Measurements from ENCODE around the gene SEMA6C.
"Not testable (repeated sequence)": the region's sequence is repeated elsewhere in the genome, so short reads cannot be mapped to it uniquely, and the experiment has no call there.

SEMA6C gene

DNA sequence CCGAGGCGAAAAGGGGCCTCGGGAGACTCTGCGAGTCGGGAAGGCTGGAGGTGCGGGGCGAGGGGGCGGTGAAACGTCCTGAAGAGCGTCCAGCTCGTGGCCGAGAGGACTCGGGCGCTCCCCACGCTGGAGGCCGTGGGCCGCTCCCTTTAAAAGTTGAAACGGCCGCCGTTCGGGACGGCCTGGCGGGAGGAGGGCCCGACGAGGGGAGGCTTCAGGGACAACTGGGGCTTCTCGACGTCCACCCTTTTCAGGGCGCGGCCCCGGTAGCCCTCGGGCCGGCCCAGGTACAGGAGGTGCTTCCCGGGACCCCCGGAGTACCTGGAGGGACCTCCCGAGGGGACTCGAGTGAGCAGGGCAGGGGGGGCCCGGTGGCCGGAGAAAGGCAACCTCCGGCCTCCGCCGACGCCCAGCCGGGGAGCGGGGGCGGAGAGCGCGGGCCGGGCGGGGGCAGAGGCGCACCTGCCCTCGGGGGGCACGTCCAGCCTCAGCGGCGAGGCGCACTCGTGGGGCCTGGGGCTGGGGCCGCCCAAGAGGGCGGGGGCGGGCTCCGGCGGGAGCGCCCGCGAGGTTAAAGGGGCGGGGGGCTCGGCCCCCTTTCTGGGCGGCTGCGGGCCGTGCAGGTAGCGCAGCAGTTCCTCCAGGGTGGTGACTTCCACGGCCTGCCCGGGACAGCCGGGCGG lies 14.0 kb downstream of the SEMA6C start:
- DNase-seq, result no peak

- DNase-seq, result peak in 2 of 58 donors; percentile 7 to 12
These were observed 14.6 kb downstream of the SEMA6C start for GRCh38 chr1:151131701-151132334.

GRCh38 chr1:151130987-151131586 lies 15.3 kb downstream of the SEMA6C start:
- DNase-seq, result peak in 55 of 58 donors; percentile 21 to 90 (median 60)

DNA sequence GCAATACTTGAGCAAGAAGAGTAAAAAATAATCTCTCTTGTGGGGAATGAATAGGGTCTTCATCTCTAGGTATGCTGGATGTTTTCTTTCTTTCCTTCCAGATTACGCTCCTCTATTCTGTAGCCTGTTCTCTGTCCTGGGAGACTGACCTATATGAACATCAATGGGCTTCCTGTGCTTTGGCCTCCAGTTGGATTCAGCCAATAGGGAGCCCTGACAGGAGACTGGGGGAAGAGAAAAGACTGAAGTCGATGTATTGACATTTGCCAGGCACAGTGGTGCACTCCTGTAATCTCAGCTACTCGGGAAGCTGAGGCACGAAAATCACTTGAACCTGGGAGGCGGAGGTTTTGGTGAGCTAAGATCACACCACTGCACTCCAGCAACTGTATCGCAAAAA lies 17.6 kb downstream of the SEMA6C start:
- DNase-seq, result no peak

- DNase-seq, result no peak
These were observed 21.5 kb downstream of the SEMA6C start for GRCh38 chr1:151124763-151125403.

GRCh38 chr1:151113877-151114276 lies 32.6 kb downstream of the SEMA6C start:
- no peak for DNase-seq

GRCh38 chr1:151108331-151108730 lies 38.1 kb downstream of the SEMA6C start:
- DNase-seq, result no peak

DNA sequence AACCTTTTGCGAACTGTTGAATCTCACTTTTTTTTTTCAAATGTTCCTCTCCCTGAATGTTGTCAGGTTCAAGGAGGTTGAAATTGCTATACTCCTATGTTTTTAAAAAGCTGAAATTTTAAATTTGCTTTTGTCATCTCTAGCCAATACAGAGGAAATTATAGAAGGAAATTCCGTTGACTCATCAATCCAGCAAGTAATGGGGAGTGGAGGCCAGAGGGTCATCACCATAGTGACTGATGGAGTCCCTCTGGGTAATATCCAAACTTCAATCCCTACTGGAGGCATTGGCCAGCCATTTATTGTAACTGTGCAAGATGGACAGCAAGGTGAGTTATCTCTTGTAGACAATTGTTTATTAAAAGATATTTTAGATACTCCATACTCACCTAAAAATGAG lies 39.5 kb downstream of the SEMA6C start:
- no peak for DNase-seq

GRCh38 chr1:151104630-151105029 lies 41.8 kb downstream of the SEMA6C start:
- DNase-seq, result no peak

DNA sequence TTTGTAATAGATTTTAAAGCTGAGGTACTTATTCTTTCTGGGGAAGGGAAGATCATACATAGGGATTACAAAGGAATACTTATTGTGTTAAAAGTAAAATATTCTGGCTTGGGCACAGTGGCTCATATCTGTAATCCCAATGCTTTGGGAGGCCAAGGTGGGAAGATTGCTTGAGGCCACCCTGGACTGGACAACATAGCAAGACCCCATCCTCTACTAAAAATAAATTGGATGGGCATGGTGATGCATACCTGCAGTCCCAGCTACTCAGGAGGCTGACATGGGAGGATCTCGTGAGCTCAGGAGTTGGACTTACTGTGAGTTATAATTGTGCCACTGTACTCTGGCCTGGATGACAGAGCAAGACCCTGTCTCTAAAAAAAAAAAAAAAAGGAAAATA lies 48.3 kb downstream of the SEMA6C start:
- DNase-seq, result no peak

DNA sequence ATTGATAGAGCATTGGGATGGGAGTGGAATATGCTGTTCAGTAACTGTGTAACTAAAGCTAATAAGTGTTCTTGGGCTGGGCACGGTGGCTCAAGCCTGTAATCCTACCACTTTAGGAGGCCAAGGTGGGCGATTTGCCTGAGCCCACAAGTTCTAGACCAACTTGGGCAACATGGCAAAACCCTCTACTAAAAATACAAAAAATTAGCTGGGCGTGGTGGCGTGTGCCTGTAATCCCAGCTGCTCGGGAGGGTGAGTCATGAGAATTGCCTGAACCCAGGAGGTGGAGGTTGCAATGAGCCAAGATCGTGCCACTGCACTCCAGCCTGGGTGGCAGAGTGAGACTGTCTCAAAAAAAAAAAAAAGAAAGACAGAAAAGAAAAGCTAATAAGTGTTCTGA lies 49.0 kb downstream of the SEMA6C start:
- not testable (repeated sequence) for DNase-seq

- no peak for DNase-seq
These were observed 60.4 kb downstream of the SEMA6C start for GRCh38 chr1:151085953-151086559.

All from anterior cingulate cortex (tissue), 58 donors.